Panc1 (cell line): ENCODE data around the gene PWP1. TPM values are rescaled to one million over a fixed set of nuclear protein-coding genes. Genes with fewer than 3 reads are reported as not detected.

Source experiments
- ATAC-seq: fragments of 200-7000 bp; cut with Tn5 transposase; 2 replicates; pipeline ENCODE4 v1.9.1; 2020; ENCODE audit warnings: mild to moderate bottlenecking, moderate library complexity
- BruUV-seq: library from RNA; stranded (reverse); fragments of 400-500 nt; replicated peaks from 2 replicates; lab custom pipeline; 2021; lab: Mats Ljungman, UMichigan
- CTCF ChIA-PET: fragments of 300-600 bp; sonication (Branson Sonifier 250); formaldehyde crosslinking; loops from one replicate; lab custom pipeline; 2022; ENCODE audit warnings: antibody characterized with exemption; lab: Charles Lee
- POLR2A ChIA-PET: fragments of 300-600 bp; sonication (Branson Sonifier 250); formaldehyde crosslinking; loops from one replicate; lab custom pipeline; 2022; ENCODE audit warnings: antibody characterized with exemption; lab: Charles Lee
- DNase-seq: peaks from one replicate; pipeline ENCODE4 v3.0.0-alpha.2; 2010; ENCODE audit warnings: low read depth, low spot score
- H3K27ac ChIP-seq: 2 replicates; pipeline ENCODE4 v1.5.1; 2011; ENCODE audit warnings: mild to moderate bottlenecking, low read length, inconsistent platforms
- H3K27me3 ChIP-seq: fragments of 200-500 bp; sonication (Bioruptor generic); 2 replicates; pipeline ENCODE4 v1.6.0; 2014; ENCODE audit warnings: low read length, inconsistent platforms; ENCODE audit not compliant: control insufficient read depth, insufficient read depth
- H3K36me3 ChIP-seq: fragments of 200-500 bp; sonication (Bioruptor generic); 2 replicates; pipeline ENCODE4 v1.5.1; 2014; ENCODE audit warnings: inconsistent platforms, mild to moderate bottlenecking, low read length, moderate library complexity; ENCODE audit not compliant: control insufficient read depth, insufficient read depth
- H3K4me1 ChIP-seq: 2 replicates; pipeline ENCODE4 v1.5.1; 2011; ENCODE audit warnings: inconsistent platforms, mild to moderate bottlenecking, low read length, moderate library complexity; ENCODE audit not compliant: control insufficient read depth, insufficient read depth
- H3K4me3 ChIP-seq, 2 experiments: 2 replicates each; pipeline ENCODE4 v1.5.1; 2011 to 2012; ENCODE audit warnings: low read depth in 2 of 2, low read length in 2 of 2, mild to moderate bottlenecking in 2 of 2, inconsistent platforms in 1 of 2, moderate library complexity in 1 of 2
- H3K9me3 ChIP-seq: fragments of 200-500 bp; sonication (Bioruptor generic); 2 replicates; pipeline ENCODE4 v1.5.1; 2014; ENCODE audit warnings: low read depth, mild to moderate bottlenecking, inconsistent platforms, low read length, moderate library complexity; ENCODE audit not compliant: control insufficient read depth, insufficient read depth
- CTCF ChIP-seq: fragments of 450-650 bp; IDR thresholded peaks from 2 replicates; pipeline ENCODE4 v1.5.1; 2017; ENCODE audit warnings: mild to moderate bottlenecking
- POLR2AphosphoS5 ChIP-seq: IDR thresholded peaks from 2 replicates; pipeline ENCODE4 v1.6.1; 2012; ENCODE audit warnings: mild to moderate bottlenecking, low read depth, low read length, moderate library complexity
- REST ChIP-seq, 2 experiments: IDR thresholded peaks; 2 replicates each; pipeline ENCODE4 v1.6.1; 2011 to 2012; ENCODE audit warnings: low read depth in 2 of 2, control low read depth in 1 of 2, low read length in 1 of 2, mild to moderate bottlenecking in 1 of 2, moderate library complexity in 1 of 2; ENCODE audit not compliant: insufficient read depth in 1 of 2
- SIN3A ChIP-seq: IDR thresholded peaks from 2 replicates; pipeline ENCODE4 v1.6.1; 2012; ENCODE audit warnings: low read depth, mild to moderate bottlenecking, low read length, moderate library complexity, borderline replicate concordance; ENCODE audit not compliant: insufficient read depth
- TCF7L2 ChIP-seq: IDR thresholded peaks from 2 replicates; pipeline ENCODE4 v1.6.1; 2011; ENCODE audit warnings: mild to moderate bottlenecking, low read depth, low read length, inconsistent platforms
- in situ Hi-C: cut with HindIII; loops from 2 replicates; pipeline ENCODE4 v1.10.0; 2016; ENCODE audit warnings: low sequenced_read_pairs, low pct_unique_long_range_greater_than_20kb
- intact Hi-C: fragments of 100-400 bp; cut with micrococcal nuclease; formaldehyde crosslinking; loops from one replicate; pipeline ENCODE4 v1.10.0; 2022; ENCODE audit not compliant: unreplicated experiment
- total RNA-seq: library from RNA; stranded (reverse); gene quantifications from one replicate; pipeline ENCODE4 v1.2.1, GENCODE V29; 2021; ENCODE audit not compliant: unreplicated experiment

Gene PWP1
- total RNA-seq, 1 experiment from 2014 or later: 61.7 TPM

DNA sequence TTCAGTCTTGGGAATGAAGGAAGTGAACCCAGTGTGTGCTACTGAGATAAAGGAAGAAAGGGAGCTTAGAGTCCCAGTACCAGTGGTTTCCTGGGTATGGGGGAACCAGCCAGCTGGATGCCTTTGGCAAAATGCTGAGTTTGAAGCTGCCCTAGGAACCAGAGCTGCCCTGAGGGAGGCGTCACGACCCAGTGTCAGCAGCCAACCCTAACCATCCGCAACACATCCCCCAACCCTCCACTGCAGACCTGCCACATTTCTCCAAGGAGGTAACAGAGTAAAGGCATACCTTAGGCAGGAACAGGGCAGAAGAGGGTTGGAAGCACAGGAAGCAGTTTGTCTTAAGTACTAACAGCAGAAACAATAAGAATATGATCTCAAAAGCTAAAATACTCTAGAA lies 46.8 kb downstream of the PWP1 start:
- TF ChIP-seq CTCF (no peak), SIN3A (no peak), TCF7L2 (no peak), REST (IDR thresholded peaks at IDR 0.05; ENCODE audit: insufficient read depth in 1 of 2, low read depth in 2 of 2, low read length in 1 of 2) (no peak), POLR2AphosphoS5 (no peak)
- ATAC-seq: peak; percentile 18; the same call in 1 of the 2 replicates
- no peaks in the 10 kb centered on the region for H3K9me3 ChIP-seq
- in situ Hi-C loops: no loop called here
- H3K27ac ChIP-seq: no peak overlapping the region
- DNase-seq: no peak
- H3K4me1 ChIP-seq: no peaks in the 10 kb centered on the region
- ChIA-PET CTCF (no interaction called here), POLR2A (no interaction called here)
- no TSS peak for BruUV-seq
- H3K36me3 ChIP-seq: peaks cover 12% of the 10 kb centered on the region
- intact Hi-C loops: no loop called here
- H3K4me3 ChIP-seq: no peak overlapping the region
- no peaks in the 10 kb centered on the region for H3K27me3 ChIP-seq

DNA sequence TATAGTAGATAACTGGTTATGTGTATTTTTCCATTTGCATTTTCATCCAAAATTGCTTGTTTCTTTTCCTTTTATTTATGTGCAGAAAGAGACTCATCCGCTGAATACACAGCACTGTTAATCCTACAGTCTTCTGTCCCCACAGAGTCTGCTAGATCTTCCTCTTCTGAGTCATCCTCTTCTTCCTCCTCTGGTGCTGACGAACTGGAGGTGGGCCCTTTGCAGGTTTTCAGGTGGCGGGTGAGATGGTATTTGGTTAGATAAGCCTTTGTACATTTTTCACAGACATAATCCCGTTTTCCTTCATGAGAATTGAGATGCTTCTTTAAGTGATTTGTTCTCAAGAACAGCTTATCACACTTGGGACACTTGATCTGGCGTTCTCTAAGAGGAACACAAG lies 48.5 kb downstream of the PWP1 start:
- ATAC-seq (no peak), DNase-seq (no peak)
- Histone ChIP-seq H3K4me3 (no peak overlapping the region), H3K9me3 (no peaks in the 10 kb centered on the region), H3K36me3 (peaks cover 24% of the 10 kb centered on the region), H3K27me3 (no peaks in the 10 kb centered on the region), H3K27ac (no peak overlapping the region), H3K4me1 (no peaks in the 10 kb centered on the region)
- POLR2A ChIA-PET: no interaction called here
- TF ChIP-seq POLR2AphosphoS5: no peak
- TF ChIP-seq CTCF: no peak
- no peak for TF ChIP-seq REST (IDR thresholded peaks at IDR 0.05; ENCODE audit: insufficient read depth in 1 of 2, low read depth in 2 of 2, low read length in 1 of 2)
- no peak for TF ChIP-seq TCF7L2
- TF ChIP-seq SIN3A: no peak
- intact Hi-C loops: no loop called here
- CTCF ChIA-PET: no interaction called here
- no TSS peak for BruUV-seq
- in situ Hi-C loops: no loop called here
